Spleen (tissue), 7 donors: ENCODE measurements around the gene SIMC1.

Experiments
- POLR2AphosphoS5 ChIP-seq, 3 donors: sonication (generic); formaldehyde crosslinking; IDR thresholded peaks; one replicate each; pipeline ENCODE4 v1.5.1; 2017; ENCODE audit warnings: antibody characterized with exemption in 3 of 3
- TF ChIP-seq, protein P1 (sequence below), 11 experiments: fragments of 200-600 bp in 7 of 11; fragments of 450-650 bp in 4 of 11; sonication (generic) in 4 of 11; IDR thresholded peaks in 8 of 11; conservative IDR thresholded peaks in 3 of 11; 1 replicate in 7 of 11; 2 replicates in 4 of 11; pipeline versions ENCODE4 v1.4.0 to v1.8.0; 2016 to 2021; ENCODE audit warnings: antibody characterized with exemption in 11 of 11, inconsistent platforms in 4 of 11, mild to moderate bottlenecking in 1 of 11
- donor health status: DM: no; HTN: no; CAD: no; lungs with moderate emphysema.
- donor health status: DM: no; HTN: no; CAD: no.
- donor health status: DM: no; HTN: no; CAD: no.

DNA sequence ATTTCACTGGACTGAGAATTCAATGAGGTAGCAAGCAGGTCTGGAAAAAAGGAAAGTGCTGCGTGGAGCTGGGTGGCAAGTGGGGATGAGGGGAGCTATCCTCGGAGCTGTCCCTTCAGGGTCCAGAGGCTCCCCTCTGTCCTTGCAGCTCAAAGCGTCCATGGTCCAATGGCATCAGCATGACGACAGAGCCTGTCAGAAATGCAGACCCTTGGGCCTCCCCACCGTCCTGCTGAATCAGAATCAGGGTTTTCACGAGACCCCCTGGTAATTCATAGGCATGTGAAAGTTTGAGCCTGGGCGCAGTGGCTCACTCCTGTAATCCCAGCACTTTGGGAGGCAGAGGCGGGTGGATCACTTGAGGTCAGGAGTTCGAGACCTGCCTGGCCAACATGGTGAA, 155.9 kb downstream of the SIMC1 start:
- no peak for TF ChIP-seq POLR2AphosphoS5 (IDR thresholded peaks at IDR 0.05)
- TF ChIP-seq, protein P1, sequence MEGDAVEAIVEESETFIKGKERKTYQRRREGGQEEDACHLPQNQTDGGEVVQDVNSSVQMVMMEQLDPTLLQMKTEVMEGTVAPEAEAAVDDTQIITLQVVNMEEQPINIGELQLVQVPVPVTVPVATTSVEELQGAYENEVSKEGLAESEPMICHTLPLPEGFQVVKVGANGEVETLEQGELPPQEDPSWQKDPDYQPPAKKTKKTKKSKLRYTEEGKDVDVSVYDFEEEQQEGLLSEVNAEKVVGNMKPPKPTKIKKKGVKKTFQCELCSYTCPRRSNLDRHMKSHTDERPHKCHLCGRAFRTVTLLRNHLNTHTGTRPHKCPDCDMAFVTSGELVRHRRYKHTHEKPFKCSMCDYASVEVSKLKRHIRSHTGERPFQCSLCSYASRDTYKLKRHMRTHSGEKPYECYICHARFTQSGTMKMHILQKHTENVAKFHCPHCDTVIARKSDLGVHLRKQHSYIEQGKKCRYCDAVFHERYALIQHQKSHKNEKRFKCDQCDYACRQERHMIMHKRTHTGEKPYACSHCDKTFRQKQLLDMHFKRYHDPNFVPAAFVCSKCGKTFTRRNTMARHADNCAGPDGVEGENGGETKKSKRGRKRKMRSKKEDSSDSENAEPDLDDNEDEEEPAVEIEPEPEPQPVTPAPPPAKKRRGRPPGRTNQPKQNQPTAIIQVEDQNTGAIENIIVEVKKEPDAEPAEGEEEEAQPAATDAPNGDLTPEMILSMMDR (IDR thresholded peaks at IDR 0.05 in 8 of 11, conservative IDR thresholded peaks at IDR 0.05 in 3 of 11) = no peak
